HG02970 (cell line): ENCODE measurements around the gene WNK4.
A peak's percentile ranks its signal among the peaks of the same experiment; 100 is the strongest.
"Not testable (repeated sequence)": the region's sequence is repeated elsewhere in the genome, so short reads cannot be mapped to it uniquely, and the experiment has no call there.

Experiments
- ATAC-seq: cut with Tn5 transposase; IDR thresholded peaks from one replicate; pipeline ENCODE4 v1.9.1; 2021; ENCODE audit warnings: mild to moderate bottlenecking, moderate library complexity, moderate number of reproducible peaks; ENCODE audit not compliant: unreplicated experiment, low FRiP score

The WNK4 gene

DNA sequence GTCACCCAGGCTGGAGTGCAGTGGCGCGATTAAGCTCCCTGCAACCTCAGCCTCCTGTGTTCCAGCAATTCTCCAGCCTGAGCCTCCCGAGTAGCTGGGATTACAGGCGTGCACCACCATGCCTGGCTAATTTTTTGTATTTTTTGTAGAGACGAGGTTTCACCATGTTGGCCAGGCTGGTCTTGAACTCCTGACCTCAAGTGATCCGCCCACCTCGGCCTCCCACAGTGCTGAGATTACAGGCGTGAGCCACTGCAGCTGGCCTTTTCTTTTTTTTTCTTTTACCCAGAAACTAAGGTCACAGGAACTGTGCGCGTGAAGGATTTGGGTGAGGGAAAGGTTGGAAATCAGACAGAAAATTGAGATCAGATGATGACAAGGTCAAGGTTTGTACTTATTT lies 10.4 kb upstream of the WNK4 start:
- ATAC-seq, result not testable (repeated sequence)

DNA sequence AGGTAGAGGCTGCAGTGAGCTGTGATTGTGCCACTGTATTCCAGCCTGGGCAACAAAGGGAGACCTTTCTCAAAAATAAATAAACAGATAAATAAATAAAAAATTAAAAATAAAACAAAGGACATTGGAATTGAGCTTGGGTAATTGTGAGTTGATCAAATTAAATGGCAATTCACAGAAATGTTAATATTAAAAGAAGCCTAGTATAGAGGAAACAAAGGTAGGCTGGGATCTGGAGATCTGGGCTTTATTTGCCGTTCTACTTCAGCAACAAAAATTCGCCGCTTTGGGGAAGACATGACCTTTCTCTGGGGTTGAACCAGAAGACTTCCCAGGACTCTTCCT lies 7.5 kb upstream of the WNK4 start:
- no peak for ATAC-seq

DNA sequence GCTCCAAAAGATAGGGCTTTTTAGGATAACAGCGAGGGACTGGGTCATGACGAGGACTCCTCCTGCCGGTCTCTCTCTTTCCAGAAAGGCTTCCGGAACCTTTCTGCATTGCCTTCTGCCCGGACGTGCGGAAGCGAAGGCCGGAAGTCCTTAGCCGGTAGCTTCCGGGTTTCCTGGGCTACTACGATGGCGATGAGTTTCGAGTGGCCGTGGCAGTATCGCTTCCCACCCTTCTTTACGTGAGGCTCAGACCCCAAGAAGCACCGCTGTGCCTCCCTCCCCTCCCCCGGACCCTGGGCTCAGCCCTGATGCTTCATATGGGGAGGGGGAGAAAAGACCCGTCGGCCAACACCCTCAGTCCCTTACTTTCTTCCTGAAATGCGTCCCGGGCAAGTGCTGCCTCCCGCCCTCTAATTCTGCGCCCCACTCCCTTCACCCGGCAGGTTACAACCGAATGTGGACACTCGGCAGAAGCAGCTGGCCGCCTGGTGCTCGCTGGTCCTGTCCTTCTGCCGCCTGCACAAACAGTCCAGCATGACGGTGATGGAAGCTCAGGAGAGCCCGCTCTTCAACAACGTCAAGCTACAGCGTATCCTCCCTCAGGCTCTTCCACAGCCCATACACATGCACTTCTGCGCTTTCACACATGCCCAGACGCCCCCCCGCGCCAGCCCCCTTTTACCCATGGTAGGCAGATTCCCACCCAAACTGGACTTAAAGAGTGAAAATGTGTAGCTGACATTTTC lies 6.9 kb upstream of the WNK4 start, which contains the start of gene VPS25:
TSS of gene VPS25 (plus strand) at position 160 of the 746 bp plus-strand sequence. CDS start at position 187, 27 bp downstream.
- ATAC-seq, result peak; percentile 76

DNA sequence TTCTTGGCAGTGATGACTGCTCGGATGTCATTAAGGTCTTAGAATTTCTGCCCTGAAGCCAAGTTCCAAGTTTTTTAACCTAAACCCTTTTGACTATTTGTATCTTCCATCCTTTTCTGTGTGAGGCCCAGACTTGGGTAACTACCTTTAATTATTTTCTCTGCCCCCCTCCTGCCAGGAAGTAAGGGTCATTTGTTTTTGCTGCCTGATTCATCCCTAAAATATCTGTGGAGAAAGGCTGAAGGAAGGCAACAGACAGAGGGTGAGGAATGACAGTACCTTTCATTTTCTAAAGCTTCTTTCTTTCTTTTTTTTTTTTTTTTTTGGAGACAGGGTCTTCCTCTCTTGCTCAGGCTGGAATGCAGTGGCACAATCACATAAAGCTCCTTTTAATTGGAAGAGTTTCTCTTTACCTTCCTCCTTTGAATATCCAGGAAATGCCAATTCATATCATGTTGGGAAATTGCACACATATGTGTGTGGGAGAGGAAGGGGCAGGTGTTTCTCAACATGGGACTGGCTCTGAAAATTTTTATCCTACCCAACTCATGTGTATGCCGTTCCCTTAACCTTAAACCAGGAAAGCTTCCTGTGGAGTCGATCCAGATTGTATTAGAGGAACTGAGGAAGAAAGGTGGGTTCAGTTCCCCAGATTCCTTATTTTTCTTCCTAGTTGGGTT lies 6.2 kb upstream of the WNK4 start:
- no peak for ATAC-seq

DNA sequence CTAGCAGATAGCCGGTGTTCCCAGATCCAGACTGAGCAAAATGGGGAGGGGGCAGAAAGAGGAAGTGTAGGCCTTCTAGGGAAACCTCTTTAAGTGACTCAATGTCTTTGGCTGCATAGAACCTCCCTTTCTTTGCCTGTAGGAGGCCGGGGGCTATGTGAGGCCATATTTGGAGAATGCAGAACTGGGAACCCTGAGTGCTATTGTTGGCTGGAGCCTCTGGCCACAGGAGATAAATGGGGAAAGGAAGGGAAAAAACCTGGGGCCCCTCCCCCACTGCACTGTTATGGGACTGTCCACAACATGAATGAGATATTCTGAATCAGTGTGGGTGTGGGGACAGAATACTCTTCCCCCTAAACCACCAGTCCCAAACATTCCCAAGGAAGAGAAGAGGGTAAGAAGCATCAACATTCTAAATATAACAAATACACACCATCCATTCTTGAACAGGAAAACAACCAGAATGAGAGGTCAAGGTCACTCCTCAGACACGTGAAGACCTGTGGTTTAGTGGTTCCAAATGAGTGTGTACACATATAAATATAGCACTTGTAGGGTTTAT lies 4.8 kb upstream of the WNK4 start:
- no peak for ATAC-seq

DNA sequence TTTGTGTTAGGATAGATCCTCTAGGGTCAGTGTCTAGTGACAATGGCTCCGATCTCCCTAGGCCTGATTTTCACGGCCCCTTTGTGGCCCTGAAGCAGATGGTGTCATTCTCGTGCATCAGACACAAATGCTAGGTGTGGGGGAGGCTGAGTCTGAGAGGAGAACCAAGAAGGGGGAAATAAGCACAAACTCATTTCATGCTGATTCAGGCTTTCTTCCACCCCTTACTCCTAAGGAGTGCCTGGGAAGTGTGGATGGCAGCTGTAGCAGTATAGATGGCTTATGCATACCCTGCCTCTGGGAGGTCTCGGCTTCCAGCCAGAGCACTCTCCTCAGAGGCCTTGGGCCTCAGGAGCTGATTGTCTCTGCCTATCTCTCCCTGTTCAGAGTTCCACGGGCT lies 1.8 kb upstream of the WNK4 start:
- no peak for ATAC-seq

DNA sequence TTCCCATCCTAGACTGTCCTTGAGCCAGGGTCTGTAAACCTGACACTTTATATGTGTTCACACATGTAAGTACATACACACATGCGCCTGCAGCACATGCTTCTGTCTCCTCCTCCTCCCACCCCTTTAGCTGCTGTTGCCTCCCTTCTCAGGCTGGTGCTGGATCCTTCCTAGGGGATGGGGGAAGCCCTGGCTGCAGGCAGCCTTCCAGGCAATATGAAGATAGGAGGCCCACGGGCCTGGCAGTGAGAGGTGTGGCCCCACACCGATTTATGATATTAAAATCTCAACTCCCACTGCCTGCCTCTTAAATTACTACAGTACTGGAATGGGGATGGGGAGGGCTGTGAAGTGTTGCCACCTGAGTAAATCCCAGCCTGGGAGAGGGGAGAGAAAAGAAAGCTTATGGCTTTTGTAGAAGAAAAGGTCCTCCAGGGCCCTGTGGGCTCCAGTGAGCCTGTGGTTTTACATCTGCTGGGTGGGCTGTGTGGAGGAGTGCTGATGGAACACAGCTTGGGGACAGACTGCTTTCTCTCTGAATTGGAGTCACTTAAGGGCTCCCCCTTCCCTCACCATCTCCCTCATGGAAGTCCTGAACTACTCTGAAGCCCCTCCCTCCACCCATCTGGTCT lies 990 bp upstream of the WNK4 start:
- no peak for ATAC-seq

DNA sequence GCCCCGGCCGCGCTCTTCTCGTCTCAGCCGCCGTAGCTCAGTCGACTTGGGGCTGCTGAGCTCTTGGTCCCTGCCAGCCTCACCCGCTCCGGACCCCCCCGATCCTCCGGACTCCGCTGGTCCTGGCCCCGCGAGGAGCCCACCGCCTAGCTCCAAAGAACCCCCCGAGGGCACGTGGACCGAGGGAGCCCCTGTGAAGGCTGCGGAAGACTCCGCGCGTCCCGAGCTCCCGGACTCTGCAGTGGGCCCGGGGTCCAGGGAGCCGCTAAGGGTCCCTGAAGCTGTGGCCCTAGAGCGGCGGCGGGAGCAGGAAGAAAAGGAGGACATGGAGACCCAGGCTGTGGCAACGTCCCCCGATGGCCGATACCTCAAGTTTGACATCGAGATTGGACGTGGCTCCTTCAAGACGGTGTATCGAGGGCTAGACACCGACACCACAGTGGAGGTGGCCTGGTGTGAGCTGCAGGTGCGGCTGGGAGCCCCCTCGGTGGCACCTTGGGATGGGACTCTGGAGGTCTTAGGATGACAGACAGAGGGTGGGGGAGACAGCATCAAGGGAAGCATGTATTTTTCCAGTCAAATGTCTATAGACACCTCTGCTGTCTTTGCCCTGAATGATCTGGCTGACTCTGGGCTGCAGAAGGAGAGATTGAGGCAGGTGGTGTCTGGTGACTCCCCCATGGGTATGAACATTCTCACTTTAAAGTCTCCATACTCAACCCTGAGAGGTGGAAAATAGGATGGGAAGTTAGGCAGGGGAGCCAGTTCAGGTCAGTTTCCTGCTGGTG lies 635 bp downstream of the WNK4 start:
- ATAC-seq, result no peak

DNA sequence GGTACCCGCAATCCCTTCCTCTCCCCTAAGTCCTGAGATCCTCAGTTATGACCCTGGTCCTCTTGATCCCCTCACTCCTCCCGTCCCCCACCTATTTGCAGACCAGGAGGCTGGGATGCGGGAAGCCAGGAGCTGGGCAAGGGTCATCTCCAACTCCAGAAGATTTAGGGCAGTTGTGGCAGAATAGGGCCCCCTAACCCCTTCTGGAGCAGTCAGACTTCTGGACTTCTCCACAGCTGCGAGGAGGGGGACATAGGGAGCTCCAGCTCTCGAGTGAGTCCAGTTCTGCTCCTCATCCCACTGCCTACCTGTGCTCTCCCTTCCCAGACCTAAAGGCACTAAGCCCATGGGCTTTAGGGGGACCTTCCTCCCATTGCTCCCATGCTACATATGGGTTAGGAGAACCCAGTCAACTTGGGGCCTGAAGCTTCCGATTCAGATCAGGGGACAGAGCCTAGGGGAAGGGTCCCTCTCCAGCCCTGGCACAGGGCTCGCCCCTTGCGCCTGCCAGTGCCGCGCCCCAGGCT lies 1.3 kb downstream of the WNK4 start:
- ATAC-seq, result no peak

DNA sequence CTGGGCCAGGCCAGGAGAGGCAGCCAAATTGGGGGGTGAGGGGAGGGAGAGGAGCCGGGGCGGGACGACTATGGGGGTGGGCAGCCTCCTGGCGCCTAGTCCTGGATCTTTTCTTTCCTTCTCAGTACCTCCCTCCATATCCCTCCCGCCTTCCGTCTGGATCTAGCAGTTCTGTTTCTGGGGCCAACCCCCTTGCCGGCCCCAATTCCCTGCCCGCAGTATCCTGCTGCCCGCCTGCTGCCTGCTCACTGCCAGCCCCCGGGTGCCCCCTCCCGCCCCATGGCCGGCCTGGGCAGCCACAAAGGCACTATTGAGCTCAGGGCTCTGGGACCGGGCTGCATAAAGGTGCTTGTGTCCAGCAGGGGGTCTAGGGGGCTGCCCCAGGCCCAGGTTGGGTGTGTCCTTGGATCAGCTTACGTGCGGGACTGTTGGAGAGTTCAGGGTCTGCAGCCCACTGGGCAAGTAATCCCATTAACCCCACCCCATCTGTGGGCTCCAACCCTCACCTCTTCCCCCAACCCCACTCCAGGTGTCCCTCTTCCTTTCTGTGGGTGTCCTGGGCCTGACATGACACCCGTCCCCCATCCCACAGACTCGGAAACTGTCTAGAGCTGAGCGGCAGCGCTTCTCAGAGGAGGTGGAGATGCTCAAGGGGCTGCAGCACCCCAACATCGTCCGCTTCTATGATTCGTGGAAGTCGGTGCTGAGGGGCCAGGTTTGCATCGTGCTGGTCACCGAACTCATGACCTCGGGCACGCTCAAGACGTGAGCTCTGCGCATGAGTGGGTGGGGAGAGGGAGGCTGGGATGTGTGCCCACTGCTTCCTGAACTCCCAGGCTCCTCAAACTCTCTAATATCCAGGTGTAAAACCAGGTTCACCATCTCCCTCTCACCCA lies 2.0 kb downstream of the WNK4 start:
- no peak for ATAC-seq

DNA sequence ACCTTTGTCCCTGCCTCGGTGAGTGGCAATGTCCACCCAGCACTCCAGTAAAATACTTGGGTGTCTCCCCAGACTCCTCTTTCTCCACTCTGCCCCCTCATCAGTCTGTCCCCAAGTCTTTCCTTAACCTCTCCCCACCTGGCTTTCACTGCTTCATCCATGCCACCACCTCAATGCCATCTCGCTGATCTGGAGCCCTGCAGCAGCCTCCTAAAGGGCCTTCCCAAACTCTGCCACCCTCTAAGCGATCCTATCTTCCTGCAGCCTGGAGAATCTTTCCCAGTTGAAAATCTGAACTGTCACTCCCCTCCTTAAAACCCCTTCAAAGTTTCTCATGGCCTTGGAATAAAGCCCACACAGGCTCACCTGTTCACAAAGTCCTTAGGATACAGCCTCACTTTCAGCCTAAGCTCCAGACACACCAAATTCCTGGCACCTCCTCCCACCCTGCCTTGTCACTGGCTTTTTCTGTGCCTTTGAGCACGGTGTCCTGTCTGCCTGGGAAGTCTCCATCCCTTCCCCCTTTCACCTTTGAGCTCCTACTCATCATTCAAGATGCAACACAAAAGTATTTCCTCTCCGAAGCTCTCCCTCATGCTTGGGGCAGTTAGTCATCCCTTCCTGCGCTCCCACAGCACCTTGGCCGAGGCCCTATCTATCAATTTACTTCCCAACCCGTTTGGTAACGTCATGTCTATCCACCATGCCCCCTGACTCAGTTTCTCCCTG lies 2.8 kb downstream of the WNK4 start:
- ATAC-seq, result no peak

DNA sequence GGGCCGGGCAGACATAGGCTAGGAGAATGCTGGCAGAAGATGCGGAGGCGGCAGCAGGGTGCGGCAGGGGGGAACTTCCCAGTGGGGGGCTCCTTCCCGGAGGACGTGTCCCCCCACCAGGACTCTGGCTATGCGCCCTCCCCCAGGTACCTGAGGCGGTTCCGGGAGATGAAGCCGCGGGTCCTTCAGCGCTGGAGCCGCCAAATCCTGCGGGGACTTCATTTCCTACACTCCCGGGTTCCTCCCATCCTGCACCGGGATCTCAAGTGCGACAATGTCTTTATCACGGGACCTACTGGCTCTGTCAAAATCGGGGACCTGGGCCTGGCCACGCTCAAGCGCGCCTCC lies 3.4 kb downstream of the WNK4 start:
- no peak for ATAC-seq

DNA sequence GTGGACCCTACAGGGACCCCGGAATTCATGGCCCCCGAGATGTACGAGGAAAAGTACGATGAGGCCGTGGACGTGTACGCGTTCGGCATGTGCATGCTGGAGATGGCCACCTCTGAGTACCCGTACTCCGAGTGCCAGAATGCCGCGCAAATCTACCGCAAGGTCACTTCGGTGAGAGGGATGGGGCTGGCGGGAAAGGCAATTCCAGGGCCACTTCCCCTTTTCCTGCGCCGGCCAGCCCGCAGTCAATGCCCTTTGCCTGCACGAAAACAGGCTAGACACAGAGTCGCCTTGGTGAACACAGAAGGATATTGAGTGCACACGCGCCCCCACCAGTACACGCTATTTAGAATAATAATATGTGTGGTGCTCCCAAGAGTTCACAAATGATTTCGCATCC lies 4.0 kb downstream of the WNK4 start:
- no peak for ATAC-seq

DNA sequence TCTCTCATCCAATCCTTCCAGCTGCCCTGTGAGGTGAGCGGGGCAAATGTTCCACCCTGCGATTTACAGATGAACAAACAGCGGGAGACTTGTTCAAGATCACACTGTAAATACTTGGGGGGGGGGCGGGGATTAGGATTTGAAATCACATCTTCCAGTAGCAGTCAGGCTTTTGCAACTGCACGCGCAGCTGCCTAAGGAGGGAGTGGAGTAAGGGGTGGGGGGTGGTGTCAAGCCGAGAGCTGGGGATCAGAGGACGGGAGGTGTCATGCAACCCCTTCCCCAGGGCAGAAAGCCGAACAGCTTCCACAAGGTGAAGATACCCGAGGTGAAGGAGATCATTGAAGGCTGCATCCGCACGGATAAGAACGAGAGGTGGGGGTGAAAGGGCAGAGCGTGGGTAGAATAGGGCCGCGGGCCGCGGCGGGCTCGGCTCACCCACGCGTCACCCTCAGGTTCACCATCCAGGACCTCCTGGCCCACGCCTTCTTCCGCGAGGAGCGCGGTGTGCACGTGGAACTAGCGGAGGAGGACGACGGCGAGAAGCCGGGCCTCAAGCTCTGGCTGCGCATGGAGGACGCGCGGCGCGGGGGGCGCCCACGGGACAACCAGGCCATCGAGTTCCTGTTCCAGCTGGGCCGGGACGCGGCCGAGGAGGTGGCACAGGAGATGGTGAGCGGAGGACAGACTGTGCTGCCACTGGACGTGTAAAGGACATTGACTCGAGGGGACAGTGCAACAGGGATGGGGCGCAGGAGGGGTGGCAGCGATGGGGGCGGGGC lies 4.6 kb downstream of the WNK4 start:
- ATAC-seq, result no peak

DNA sequence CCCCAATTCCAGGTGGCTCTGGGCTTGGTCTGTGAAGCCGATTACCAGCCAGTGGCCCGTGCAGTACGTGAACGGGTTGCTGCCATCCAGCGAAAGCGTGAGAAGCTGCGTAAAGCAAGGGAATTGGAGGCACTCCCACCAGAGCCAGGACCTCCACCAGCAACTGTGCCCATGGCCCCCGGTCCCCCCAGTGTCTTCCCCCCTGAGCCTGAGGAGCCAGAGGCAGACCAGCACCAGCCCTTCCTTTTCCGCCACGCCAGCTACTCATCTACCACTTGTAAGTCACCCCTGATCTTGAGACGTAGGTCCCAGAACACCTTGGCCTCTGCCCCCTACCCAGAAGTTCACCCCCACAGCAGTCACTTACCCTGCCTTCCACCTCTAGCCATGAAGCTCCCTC lies 6.9 kb downstream of the WNK4 start:
- ATAC-seq, result no peak

DNA sequence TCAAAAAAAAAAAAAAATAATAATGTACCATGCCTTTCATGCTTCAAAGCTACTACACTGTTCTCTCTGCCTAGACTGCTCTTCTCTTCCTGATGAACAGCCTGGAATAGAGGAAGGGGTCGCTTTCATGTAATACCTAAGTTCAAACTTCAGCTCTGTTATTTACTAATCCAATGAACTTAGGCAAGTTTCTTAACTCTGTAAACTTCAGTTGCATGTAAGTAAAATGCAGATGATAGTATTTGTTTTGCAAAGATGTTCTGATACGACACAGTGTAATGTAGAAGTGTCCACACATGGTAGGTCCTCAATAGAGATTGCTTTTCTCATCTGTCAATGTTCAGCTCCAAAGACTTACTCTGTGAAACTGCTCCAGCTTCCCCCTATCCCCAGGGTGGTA lies 11.5 kb downstream of the WNK4 start:
- ATAC-seq, result no peak

DNA sequence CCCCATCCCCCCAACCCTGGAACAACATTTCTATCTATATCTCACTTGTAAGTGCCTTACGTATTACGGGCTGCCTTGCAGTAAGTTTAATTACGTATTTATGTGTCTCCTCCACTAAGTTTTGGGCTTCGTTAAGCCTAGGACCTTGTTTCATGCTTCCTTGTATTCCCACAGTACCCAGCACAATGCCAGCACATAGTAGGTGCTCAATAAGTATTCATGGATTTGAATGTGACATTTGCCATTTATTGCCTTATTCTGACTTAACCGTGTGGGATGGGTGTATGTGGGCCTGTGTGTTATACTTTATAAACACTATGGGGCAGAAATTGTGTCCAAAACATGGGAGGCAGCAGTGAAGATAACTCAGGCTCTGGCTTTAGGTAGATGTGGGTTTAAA lies 12.1 kb downstream of the WNK4 start:
- no peak for ATAC-seq

DNA sequence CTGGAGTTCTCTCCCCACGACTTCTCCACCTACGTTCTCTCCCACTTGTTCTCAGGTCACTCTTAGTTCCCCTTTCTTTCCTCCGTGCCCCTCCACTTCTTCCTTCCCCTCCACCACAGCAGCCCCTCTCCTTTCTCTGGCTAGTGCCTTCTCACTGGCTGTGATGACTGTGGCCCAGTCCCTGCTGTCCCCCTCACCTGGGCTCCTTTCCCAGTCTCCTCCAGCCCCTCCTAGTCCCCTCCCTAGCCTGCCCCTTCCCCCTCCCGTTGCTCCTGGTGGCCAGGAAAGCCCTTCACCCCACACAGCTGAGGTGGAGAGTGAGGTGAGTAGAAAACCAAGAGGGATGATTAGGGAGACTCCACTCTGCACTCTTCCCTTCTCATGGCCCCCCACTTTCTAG lies 14.7 kb downstream of the WNK4 start:
- ATAC-seq, result no peak
